ENCODE data around the gene TBC1D8.

Gene TBC1D8

GRCh38 chr2:101149241-101150192 lies 1.7 kb downstream of the TBC1D8 start:
- in situ Hi-C loops (cut with MboI; ENCODE audit: low sequenced_read_pairs, unreplicated experiment): loop anchor here (10.0 to 25.0 kb wide), 2 partner anchors 125 to 537 kb away; no protein-coding TSS in a partner anchor
- TF ChIP-seq CTCF (IDR thresholded peaks at IDR 0.05; ENCODE audit: borderline replicate concordance, control extremely low read depth, extremely low read depth, insufficient read depth, missing control alignments): no peak
- DNase-seq (ENCODE audit: low spot score): no peak

- in situ Hi-C loops (cut with MboI; ENCODE audit: low sequenced_read_pairs, unreplicated experiment): no loop called here
- TF ChIP-seq CTCF (IDR thresholded peaks at IDR 0.05; ENCODE audit: borderline replicate concordance, control extremely low read depth, extremely low read depth, insufficient read depth, missing control alignments): no peak
- no peak for DNase-seq (ENCODE audit: low spot score)
These were observed 2.4 kb downstream of the TBC1D8 start for GRCh38 chr2:101148777-101149176.

- DNase-seq (ENCODE audit: low spot score): no peak
- no peak for TF ChIP-seq CTCF (IDR thresholded peaks at IDR 0.05; ENCODE audit: borderline replicate concordance, control extremely low read depth, extremely low read depth, insufficient read depth, missing control alignments)
- in situ Hi-C loops (cut with MboI; ENCODE audit: low sequenced_read_pairs, unreplicated experiment): no loop called here
These were observed 3.2 kb downstream of the TBC1D8 start for GRCh38 chr2:101147971-101148370.

- in situ Hi-C loops (cut with MboI; ENCODE audit: low sequenced_read_pairs, unreplicated experiment): no loop called here
- no peak for TF ChIP-seq CTCF (IDR thresholded peaks at IDR 0.05; ENCODE audit: borderline replicate concordance, control extremely low read depth, extremely low read depth, insufficient read depth, missing control alignments)
- DNase-seq (ENCODE audit: low spot score): no peak
These were observed 4.1 kb downstream of the TBC1D8 start for GRCh38 chr2:101147062-101147461.

GRCh38 chr2:101146535-101146934 lies 4.6 kb downstream of the TBC1D8 start:
- in situ Hi-C loops (cut with MboI; ENCODE audit: low sequenced_read_pairs, unreplicated experiment): no loop called here
- DNase-seq (ENCODE audit: low spot score): no peak
- TF ChIP-seq CTCF (IDR thresholded peaks at IDR 0.05; ENCODE audit: borderline replicate concordance, control extremely low read depth, extremely low read depth, insufficient read depth, missing control alignments): no peak

- TF ChIP-seq CTCF (IDR thresholded peaks at IDR 0.05; ENCODE audit: borderline replicate concordance, control extremely low read depth, extremely low read depth, insufficient read depth, missing control alignments): no peak
- no peak for DNase-seq (ENCODE audit: low spot score)
- in situ Hi-C loops (cut with MboI; ENCODE audit: low sequenced_read_pairs, unreplicated experiment): no loop called here
These were observed 5.8 kb downstream of the TBC1D8 start for GRCh38 chr2:101145406-101145805.

Measured in GM13976 (cell line).